Hepatocyte (in vitro differentiated cells): ENCODE measurements around the gene SMAD3.

Experiments
- CTCF ChIP-seq: fragments of 200-600 bp; sonication (generic); IDR thresholded peaks from 2 replicates; pipeline ENCODE4 v1.5.1; 2016; ENCODE audit warnings: antibody characterized with exemption, mild to moderate bottlenecking; ENCODE audit not compliant: poor library complexity
- EZH2 ChIP-seq: fragments of 200-600 bp; sonication (generic); IDR thresholded peaks from 2 replicates; pipeline ENCODE4 v1.6.1; 2016; ENCODE audit warnings: antibody characterized with exemption, mild to moderate bottlenecking, borderline replicate concordance
- EZH2phosphoT487 ChIP-seq: fragments of 200-600 bp; sonication (generic); IDR thresholded peaks from one replicate; pipeline ENCODE4 v1.6.1; 2018; ENCODE audit warnings: antibody characterized with exemption, mild to moderate bottlenecking, low read depth, moderate library complexity; ENCODE audit not compliant: unreplicated experiment, severe bottlenecking

- no peak for TF ChIP-seq CTCF
- no peak for TF ChIP-seq EZH2
- TF ChIP-seq EZH2phosphoT487 = no peak
Measured at GRCh38 chr15:67148196-67148701, 82.8 kb downstream of the SMAD3 start.
